ENCODE data around the gene CD40.

GRCh38 chr20:46120136-46120535, 2.0 kb downstream of the CD40 start:
- TF ChIP-seq POLR2A (IDR thresholded peaks at IDR 0.05; ENCODE audit: low read depth, low read length) (no peak), TAF1 (IDR thresholded peaks at IDR 0.05; ENCODE audit: low read depth, low read length) (no peak), POLR2AphosphoS5 (IDR thresholded peaks at IDR 0.05; ENCODE audit: low read depth, low read length) (no peak), POU2F2 (IDR thresholded peaks at IDR 0.05; ENCODE audit: low read depth, low read length) (no peak), PAX5 (IDR thresholded peaks at IDR 0.05; ENCODE audit: insufficient read depth, low read length, severe bottlenecking) (no peak)

Measured in GM12891 (cell line).